RPMI8226 (cell line): ENCODE measurements around the gene RNF208.
"Not testable (repeated sequence)": the region's sequence is repeated elsewhere in the genome, so short reads cannot be mapped to it uniquely, and the experiment has no call there.

ENCODE experiments used
- DNase-seq: peaks from one replicate; pipeline ENCODE4 v3.0.0-alpha.2; 2015

Gene RNF208

GRCh38 chr9:137222190-137223077, at the start of gene RNF208:
RNF208 (minus strand) TSS chr9:137222240; CDS start chr9:137221212, 1,028 bp downstream.
- peak; percentile 51 for DNase-seq

GRCh38 chr9:137271696-137272076, 49.6 kb upstream of the RNF208 start:
- no peak for DNase-seq

GRCh38 chr9:137270929-137271695, 49.1 kb upstream of the RNF208 start:
- no peak for DNase-seq

- no peak for DNase-seq
Observed at GRCh38 chr9:137269231-137269772, 47.3 kb upstream of the RNF208 start.

GRCh38 chr9:137268538-137269201, 46.6 kb upstream of the RNF208 start:
- DNase-seq: no peak

GRCh38 chr9:137267933-137268355, 45.9 kb upstream of the RNF208 start:
- no peak for DNase-seq

GRCh38 chr9:137266585-137267453, 44.8 kb upstream of the RNF208 start:
- DNase-seq: no peak

- DNase-seq: no peak
Observed at GRCh38 chr9:137266162-137266527, 44.1 kb upstream of the RNF208 start.

- no peak for DNase-seq
Observed at GRCh38 chr9:137265496-137266161, 43.6 kb upstream of the RNF208 start.

GRCh38 chr9:137264067-137264466, 42.0 kb upstream of the RNF208 start:
- no peak for DNase-seq

- DNase-seq: no peak
Observed at GRCh38 chr9:137263506-137263905, 41.5 kb upstream of the RNF208 start.

- DNase-seq: no peak
Observed at GRCh38 chr9:137262909-137263285, 40.9 kb upstream of the RNF208 start.

- not testable (repeated sequence) for DNase-seq
Observed at GRCh38 chr9:137262173-137262908, 40.3 kb upstream of the RNF208 start.

- DNase-seq: peak; percentile 15
Observed at GRCh38 chr9:137256856-137257255, 34.8 kb upstream of the RNF208 start.

- no peak for DNase-seq
Observed at GRCh38 chr9:137256362-137256761, 34.3 kb upstream of the RNF208 start.

- DNase-seq: peak; percentile 75
Observed at GRCh38 chr9:137255448-137256114, 33.5 kb upstream of the RNF208 start.

- peak; percentile 96 for DNase-seq
Observed at GRCh38 chr9:137254624-137255447, 32.8 kb upstream of the RNF208 start, which contains the start of gene NELFB. NELFB (plus strand) TSS chr9:137255327.

GRCh38 chr9:137253717-137254623, 31.9 kb upstream of the RNF208 start:
- peak; percentile 9 for DNase-seq
